ENCODE results near the gene SEZ6L2.

Gene SEZ6L2

DNA sequence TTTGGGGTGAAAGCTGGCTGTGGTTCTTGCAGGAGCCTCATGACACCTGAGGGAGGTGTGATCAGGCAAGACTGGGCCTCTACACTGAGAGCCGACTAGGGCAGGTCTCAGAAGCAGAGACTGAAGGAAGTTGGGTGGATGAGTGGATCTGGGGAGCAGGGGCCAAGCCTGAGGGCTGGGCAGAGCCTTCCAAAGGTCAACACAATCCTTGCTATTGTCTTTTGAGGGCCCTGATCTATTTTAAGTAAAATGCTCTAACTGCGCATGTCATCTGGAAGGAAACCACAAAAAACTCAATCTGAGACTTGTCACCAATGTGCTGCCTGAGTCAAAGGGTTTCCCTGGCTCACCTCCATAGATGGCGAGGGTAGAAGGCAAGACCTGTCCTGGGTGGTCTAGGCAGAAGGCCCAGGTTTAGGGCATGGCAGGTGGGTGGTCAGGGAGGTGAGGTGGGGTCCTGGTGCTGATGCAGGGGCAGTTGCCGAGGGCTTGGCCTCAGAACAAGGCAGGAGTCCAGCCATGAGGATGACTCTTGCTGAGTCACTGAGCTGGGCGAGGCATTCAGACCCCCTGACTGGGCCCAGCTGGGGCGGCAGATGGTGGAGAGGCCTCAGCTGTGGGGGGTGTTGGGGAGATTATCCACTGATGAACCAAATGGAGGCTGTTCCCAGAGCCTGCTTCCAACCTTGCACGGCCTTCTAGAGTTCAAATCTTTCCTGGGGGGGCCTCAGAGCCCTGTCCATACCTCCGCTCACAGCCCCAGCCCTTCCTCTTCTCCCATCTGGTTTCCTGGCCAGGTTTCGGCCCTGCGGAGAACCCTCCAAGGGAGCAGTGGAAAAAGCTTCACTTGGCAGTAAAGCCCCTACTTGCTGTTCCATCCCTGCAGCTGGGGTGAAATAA, 74.0 kb downstream of the SEZ6L2 start:
- DNase-seq (ENCODE audit: low read depth in 2 of 2) = no peak

DNA sequence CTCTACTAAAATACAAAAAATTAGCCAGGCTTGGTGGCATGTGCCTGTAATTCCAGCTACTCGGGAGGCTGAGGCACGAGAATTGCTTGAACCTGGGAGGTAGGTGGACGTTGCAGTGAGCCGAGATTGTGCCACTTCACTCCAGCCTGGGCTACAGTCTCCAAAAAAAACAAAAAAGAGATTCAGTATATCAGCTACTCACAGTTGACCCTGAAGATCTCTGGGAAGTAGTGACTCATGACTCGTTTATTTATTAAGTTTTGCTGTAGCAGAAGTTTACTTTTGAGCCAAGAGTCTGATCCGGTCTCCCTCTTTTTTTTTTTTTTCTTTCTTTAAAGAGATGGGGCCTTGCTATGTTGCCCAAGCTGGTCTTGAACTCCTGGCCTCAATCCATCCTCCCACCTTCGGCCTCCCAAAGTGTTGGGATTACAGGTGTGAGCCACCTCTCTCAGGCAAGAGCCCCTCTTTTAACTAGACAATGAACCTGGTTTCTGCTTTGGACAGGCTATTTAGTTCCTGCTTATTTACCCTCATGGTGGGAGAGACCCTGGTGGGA, 74.7 kb downstream of the SEZ6L2 start:
- DNase-seq (ENCODE audit: low read depth in 2 of 2) = no peak

DNA sequence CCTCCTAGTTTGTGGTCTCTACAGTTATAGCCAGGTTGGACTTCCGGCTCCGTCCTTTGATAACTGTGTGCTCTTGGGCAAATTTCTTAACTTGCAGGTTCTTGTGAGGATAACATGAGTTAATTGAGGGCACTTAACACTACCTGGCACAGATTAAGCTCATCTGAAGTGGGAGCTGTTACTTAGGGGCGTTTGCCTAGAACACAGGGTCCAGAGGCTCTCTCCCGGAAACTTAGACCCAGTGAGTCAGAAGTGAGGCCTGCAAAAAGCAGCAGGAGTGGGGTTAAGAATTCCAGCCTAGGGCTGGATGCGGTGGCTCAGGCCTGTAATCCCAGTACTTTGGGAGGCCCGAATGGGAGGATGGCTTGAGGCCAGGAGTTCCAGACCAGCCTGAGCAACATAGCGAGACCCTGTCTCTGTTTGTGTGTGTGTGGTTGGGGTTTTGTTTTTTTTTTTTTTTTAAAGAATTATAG, 77.7 kb downstream of the SEZ6L2 start:
- DNase-seq (ENCODE audit: low read depth in 2 of 2) = no peak
